Naive thymus-derived CD4-positive, alpha-beta T cell (primary cell): ENCODE data around the gene CCL20. TPM values are rescaled to one million over a fixed set of nuclear protein-coding genes. Genes with fewer than 3 reads are reported as not detected.
A peak's percentile ranks its signal among the peaks of the same experiment; 100 is the strongest.

ENCODE experiments used
- ATAC-seq: fragments of 150-1000 bp; cut with Tn5 transposase; 2 replicates; pipeline ENCODE4 v1.10.0; 2021; ENCODE audit warnings: mild to moderate bottlenecking, moderate library complexity
- CTCF ChIA-PET: fragments of 350-600 bp; sonication (Branson Sonifier 250); formaldehyde crosslinking; loops from one replicate; lab custom pipeline; 2021; ENCODE audit warnings: antibody characterized with exemption; lab: Charles Lee
- POLR2A ChIA-PET: fragments of 350-600 bp; sonication (Branson Sonifier 250); formaldehyde crosslinking; loops from one replicate; lab custom pipeline; 2021; ENCODE audit warnings: antibody characterized with exemption, inconsistent platforms; lab: Charles Lee
- DNase-seq, 9 donors: peaks; one replicate each; pipeline versions ENCODE4 v3.0.0 to v3.0.0-alpha.2; 2020 to 2022; ENCODE audit warnings: mixed read lengths in 1 of 9
- H3K27ac ChIP-seq: one replicate; pipeline ENCODE4 v1.7.0; 2013; ENCODE audit warnings: mild to moderate bottlenecking, low read depth, low read length, moderate library complexity
- H3K27me3 ChIP-seq, 2 donors: one replicate each; pipeline ENCODE4 v1.7.0; 2013; ENCODE audit warnings: low read length in 2 of 2, mild to moderate bottlenecking in 2 of 2, moderate library complexity in 2 of 2; ENCODE audit not compliant: control insufficient read depth in 2 of 2, insufficient read depth in 2 of 2
- H3K36me3 ChIP-seq, 3 experiments: 1 replicate in 2 of 3; 2 replicates in 1 of 3; pipeline ENCODE4 v1.7.0; 2013; ENCODE audit warnings: low read length in 3 of 3, mild to moderate bottlenecking in 3 of 3, moderate library complexity in 1 of 3; ENCODE audit not compliant: insufficient read depth in 3 of 3, control insufficient read depth in 2 of 3
- H3K4me1 ChIP-seq, 2 donors: one replicate each; pipeline ENCODE4 v1.7.0; 2013; ENCODE audit warnings: low read length in 2 of 2, mild to moderate bottlenecking in 2 of 2, moderate library complexity in 1 of 2; ENCODE audit not compliant: control insufficient read depth in 2 of 2, insufficient read depth in 2 of 2
- H3K4me3 ChIP-seq: 2 replicates; pipeline ENCODE4 v1.7.0; 2013; ENCODE audit warnings: mild to moderate bottlenecking, low read length
- H3K9me3 ChIP-seq, 3 experiments: 1 replicate in 2 of 3; 2 replicates in 1 of 3; pipeline ENCODE4 v1.7.0; 2013; ENCODE audit warnings: low read length in 3 of 3; ENCODE audit not compliant: control insufficient read depth in 2 of 3
- H3K27ac Mint-ChIP-seq, 9 donors: one replicate each; pipeline ENCODE4 v1.8.0; 2020 to 2022; ENCODE audit warnings: mixed read lengths in 9 of 9, mild to moderate bottlenecking in 8 of 9, moderate library complexity in 5 of 9, inconsistent platforms in 2 of 9
- H3K27me3 Mint-ChIP-seq, 5 donors: one replicate each; pipeline ENCODE4 v1.8.0; 2021 to 2022; ENCODE audit warnings: mixed read lengths in 5 of 5, mild to moderate bottlenecking in 1 of 5
- H3K36me3 Mint-ChIP-seq, 5 donors: one replicate each; pipeline ENCODE4 v1.8.0; 2020 to 2022; ENCODE audit warnings: mixed read lengths in 5 of 5, mild to moderate bottlenecking in 3 of 5, inconsistent platforms in 1 of 5
- H3K4me1 Mint-ChIP-seq, 7 donors: one replicate each; pipeline ENCODE4 v1.8.0; 2020 to 2022; ENCODE audit warnings: mixed read lengths in 7 of 7, mild to moderate bottlenecking in 3 of 7, inconsistent platforms in 1 of 7
- H3K4me3 Mint-ChIP-seq, 10 donors: one replicate each; pipeline ENCODE4 v1.8.0; 2020 to 2022; ENCODE audit warnings: mild to moderate bottlenecking in 10 of 10, mixed read lengths in 10 of 10, moderate library complexity in 6 of 10, inconsistent platforms in 2 of 10
- H3K9me3 Mint-ChIP-seq, 11 donors: one replicate each; pipeline ENCODE4 v1.8.0; 2020 to 2022; ENCODE audit warnings: mixed read lengths in 11 of 11, mild to moderate bottlenecking in 4 of 11, inconsistent platforms in 1 of 11, moderate library complexity in 1 of 11
- intact Hi-C, 2 donors: fragments of 100-400 bp; cut with micrococcal nuclease; formaldehyde crosslinking; loops; one replicate each; pipeline ENCODE4 v1.15.1; 2023
- polyA plus RNA-seq, 2 donors: library from polyadenylated mRNA; unstranded; fragments of 300-500 nt; fragmentation: Illumina TruSeq; gene quantifications; one replicate each; pipeline ENCODE4 v1.2.3, GENCODE V29; 2021
- total RNA-seq, 6 experiments: library from RNA in 5 of 6; stranded (reverse) in 5 of 6; gene quantifications; 1 replicate in 5 of 6; 2 replicates in 1 of 6; pipeline ENCODE4 v1.2.3 and lab custom pipeline; 2021 to 2026

CCL20 gene
- total and polyA plus RNA-seq, 7 experiments from 2014 or later = 0.36 to 1.9 (median 1.4) TPM; not detected in 4

GRCh38 chr2:227821043-227821942 is 7.7 kb downstream of the CCL20 start:
- Histone ChIP-seq H3K4me3 (no peak overlapping the region), H3K36me3 (no peaks in the 10 kb centered on the region), H3K9me3 (no peaks in the 10 kb centered on the region), H3K27ac (no peak overlapping the region), H3K4me1 (no peaks in the 10 kb centered on the region), H3K27me3 (no peaks in the 10 kb centered on the region)
- Mint-ChIP-seq H3K4me1 (peaks cover 0 to 10% (median 0%) of the 10 kb centered on the region in 7 donors), H3K9me3 (peaks cover 0 to 11% (median 4%) of the 10 kb centered on the region in 11 donors), H3K27ac (no peak overlapping the region), H3K36me3 (peaks cover 0 to 5% (median 0%) of the 10 kb centered on the region in 5 donors), H3K27me3 (peaks cover 0 to 30% (median 24%) of the 10 kb centered on the region in 5 donors), H3K4me3 (no peak overlapping the region)
- DNase-seq (no peak), ATAC-seq (no peak)
- POLR2A ChIA-PET = no interaction called here
- CTCF ChIA-PET = no interaction called here
- intact Hi-C loops = no loop called here

- H3K27ac ChIP-seq = no peak overlapping the region
- peaks cover 0 to 5% (median 0%) of the 10 kb centered on the region in 5 donors for H3K36me3 Mint-ChIP-seq
- no peak overlapping the region for H3K27ac Mint-ChIP-seq
- H3K36me3 ChIP-seq = no peaks in the 10 kb centered on the region
- H3K9me3 Mint-ChIP-seq = peaks cover 0 to 11% (median 4%) of the 10 kb centered on the region in 11 donors
- DNase-seq (no peak), ATAC-seq (no peak)
- no peak overlapping the region for H3K4me3 ChIP-seq
- H3K27me3 Mint-ChIP-seq = peaks cover 0 to 34% (median 24%) of the 10 kb centered on the region in 5 donors
- no peaks in the 10 kb centered on the region for H3K27me3 ChIP-seq
- H3K4me3 Mint-ChIP-seq = no peak overlapping the region
- intact Hi-C loops = no loop called here
- H3K4me1 Mint-ChIP-seq = peaks cover 0 to 10% (median 0%) of the 10 kb centered on the region in 7 donors
- ChIA-PET POLR2A (no interaction called here), CTCF (no interaction called here)
- H3K9me3 ChIP-seq = no peaks in the 10 kb centered on the region
- H3K4me1 ChIP-seq = no peaks in the 10 kb centered on the region
These were observed 8.9 kb downstream of the CCL20 start for GRCh38 chr2:227822416-227823003.

- POLR2A ChIA-PET = no interaction called here
- H3K4me1 Mint-ChIP-seq = peaks cover 0 to 5% (median 0%) of the 10 kb centered on the region in 7 donors
- H3K9me3 ChIP-seq = no peaks in the 10 kb centered on the region
- CTCF ChIA-PET = no interaction called here
- no peak overlapping the region for H3K27ac ChIP-seq
- ATAC-seq (no peak), DNase-seq (no peak)
- no peak overlapping the region for H3K27ac Mint-ChIP-seq
- no peaks in the 10 kb centered on the region for H3K27me3 ChIP-seq
- H3K27me3 Mint-ChIP-seq = peaks cover 0 to 35% (median 14%) of the 10 kb centered on the region in 5 donors
- no peak overlapping the region for H3K4me3 ChIP-seq
- H3K4me1 ChIP-seq = no peaks in the 10 kb centered on the region
- intact Hi-C loops = no loop called here
- no peak overlapping the region for H3K4me3 Mint-ChIP-seq
- H3K9me3 Mint-ChIP-seq = peaks cover 0 to 11% (median 4%) of the 10 kb centered on the region in 11 donors
- peaks cover 0 to 5% (median 0%) of the 10 kb centered on the region in 5 donors for H3K36me3 Mint-ChIP-seq
- no peaks in the 10 kb centered on the region for H3K36me3 ChIP-seq
These were observed 10.3 kb downstream of the CCL20 start for GRCh38 chr2:227823922-227824321.

- peaks cover 0 to 11% (median 4%) of the 10 kb centered on the region in 11 donors for H3K9me3 Mint-ChIP-seq
- no peak for ATAC-seq
- Histone ChIP-seq H3K4me1 (no peaks in the 10 kb centered on the region), H3K27me3 (no peaks in the 10 kb centered on the region), H3K36me3 (no peaks in the 10 kb centered on the region), H3K27ac (no peak overlapping the region), H3K9me3 (no peaks in the 10 kb centered on the region), H3K4me3 (no peak overlapping the region)
- H3K4me1 Mint-ChIP-seq = peaks cover 0 to 5% (median 0%) of the 10 kb centered on the region in 7 donors
- peaks cover 0 to 5% (median 0%) of the 10 kb centered on the region in 5 donors for H3K36me3 Mint-ChIP-seq
- DNase-seq = no peak
- H3K27me3 Mint-ChIP-seq = peaks cover 0 to 35% (median 13%) of the 10 kb centered on the region in 5 donors
- ChIA-PET CTCF (no interaction called here), POLR2A (no interaction called here)
- H3K4me3 Mint-ChIP-seq = no peak overlapping the region
- intact Hi-C loops = no loop called here
- no peak overlapping the region for H3K27ac Mint-ChIP-seq
These were observed 11.1 kb downstream of the CCL20 start for GRCh38 chr2:227824711-227825110.

GRCh38 chr2:227826019-227826521 is 12.4 kb downstream of the CCL20 start:
- H3K4me3 Mint-ChIP-seq = peak overlapping the region in 1 of 10 donors; percentile 41
- H3K36me3 Mint-ChIP-seq = no peaks in the 10 kb centered on the region
- Histone ChIP-seq H3K27ac (no peak overlapping the region), H3K4me3 (no peak overlapping the region), H3K9me3 (no peaks in the 10 kb centered on the region), H3K27me3 (no peaks in the 10 kb centered on the region), H3K36me3 (no peaks in the 10 kb centered on the region), H3K4me1 (no peaks in the 10 kb centered on the region)
- ChIA-PET POLR2A (no interaction called here), CTCF (interaction anchor here (0.6 to 0.7 kb wide), 2 partner anchors 8 to 443 kb away, joined by 3 read pairs; no protein-coding TSS in a partner anchor)
- H3K27me3 Mint-ChIP-seq = peaks cover 0 to 25% (median 11%) of the 10 kb centered on the region in 5 donors
- H3K27ac Mint-ChIP-seq = no peak overlapping the region
- H3K9me3 Mint-ChIP-seq = peaks cover 0 to 5% (median 0%) of the 10 kb centered on the region in 11 donors
- no peak for ATAC-seq
- intact Hi-C loops = no loop called here
- no peak for DNase-seq
- H3K4me1 Mint-ChIP-seq = peaks cover 0 to 5% (median 0%) of the 10 kb centered on the region in 7 donors

GRCh38 chr2:227826563-227826962 is 12.9 kb downstream of the CCL20 start:
- no peaks in the 10 kb centered on the region for H3K9me3 ChIP-seq
- ChIA-PET CTCF (no interaction called here), POLR2A (no interaction called here)
- H3K4me3 ChIP-seq = no peak overlapping the region
- H3K27ac ChIP-seq = no peak overlapping the region
- H3K36me3 ChIP-seq = no peaks in the 10 kb centered on the region
- no peaks in the 10 kb centered on the region for H3K4me1 ChIP-seq
- no peak overlapping the region for H3K4me3 Mint-ChIP-seq
- H3K27me3 Mint-ChIP-seq = peaks cover 0 to 20% (median 7%) of the 10 kb centered on the region in 5 donors
- ATAC-seq (no peak), DNase-seq (no peak)
- intact Hi-C loops = no loop called here
- peaks cover 0 to 5% (median 0%) of the 10 kb centered on the region in 7 donors for H3K4me1 Mint-ChIP-seq
- H3K9me3 Mint-ChIP-seq = peaks cover 0 to 5% (median 0%) of the 10 kb centered on the region in 11 donors
- no peak overlapping the region for H3K27ac Mint-ChIP-seq
- H3K27me3 ChIP-seq = no peaks in the 10 kb centered on the region
- H3K36me3 Mint-ChIP-seq = no peaks in the 10 kb centered on the region
